HG02973 (cell line): ENCODE data around the gene SUN3.
"Not testable (repeated sequence)": the region's sequence is repeated elsewhere in the genome, so short reads cannot be mapped to it uniquely, and the experiment has no call there.

Source experiments
- ATAC-seq: cut with Tn5 transposase; IDR thresholded peaks from one replicate; pipeline ENCODE4 v1.9.1; 2021; ENCODE audit warnings: moderate library complexity; ENCODE audit not compliant: unreplicated experiment

The SUN3 gene

GRCh38 chr7:47946581-47947354, 82.1 kb downstream of the SUN3 start:
- ATAC-seq: no peak

GRCh38 chr7:47945261-47946015, 83.5 kb downstream of the SUN3 start:
- ATAC-seq: no peak

- no peak for ATAC-seq
Observed at GRCh38 chr7:47944536-47945260, 84.2 kb downstream of the SUN3 start.

GRCh38 chr7:47943676-47944474, 85.0 kb downstream of the SUN3 start:
- ATAC-seq: no peak

- ATAC-seq: not testable (repeated sequence)
Observed at GRCh38 chr7:47942651-47943050, 86.3 kb downstream of the SUN3 start.

- no peak for ATAC-seq
Observed at GRCh38 chr7:47942132-47942531, 86.8 kb downstream of the SUN3 start.

- ATAC-seq: no peak
Observed at GRCh38 chr7:47941136-47941844, 87.6 kb downstream of the SUN3 start.

GRCh38 chr7:47940088-47941013, 88.6 kb downstream of the SUN3 start:
- no peak for ATAC-seq

- no peak for ATAC-seq
Observed at GRCh38 chr7:47939425-47940036, 89.4 kb downstream of the SUN3 start.

GRCh38 chr7:47938574-47939165, 90.2 kb downstream of the SUN3 start:
- no peak for ATAC-seq

GRCh38 chr7:47937711-47938573, 91.0 kb downstream of the SUN3 start:
- peak; percentile 46 for ATAC-seq
